GM12878 (cell line): Measurements from ENCODE around the gene PRDM2. TPM values are rescaled to one million over a fixed set of nuclear protein-coding genes. Genes with fewer than 3 reads are reported as not detected.
A peak's percentile ranks its signal among the peaks of the same experiment; 100 is the strongest.

Experiments
- ATAC-seq: fragments of 200-7000 bp; cut with Tn5 transposase; 3 replicates; pipeline ENCODE4 v1.9.1; 2020; ENCODE audit warnings: mild to moderate bottlenecking, moderate library complexity
- BruUV-seq: library from RNA; stranded (reverse); fragments of 400-500 nt; replicated peaks from 2 replicates; lab custom pipeline; 2021; lab: Mats Ljungman, UMichigan
- CTCF ChIA-PET: fragments of 300-600 bp; sonication (Branson Sonifier 250); formaldehyde crosslinking; extraction: SDS; loops from one replicate; lab custom pipeline; 2021; ENCODE audit warnings: inconsistent platforms; lab: Yijun Ruan, JAX
- POLR2A ChIA-PET: fragments of 350-600 bp; formaldehyde crosslinking; extraction: SDS; loops from one replicate; lab custom pipeline; 2021; ENCODE audit warnings: inconsistent platforms; lab: Charles Lee
- RAD21 ChIA-PET: fragments of 300-600 bp; sonication (Branson Sonifier 250); formaldehyde crosslinking; loops from one replicate; lab custom pipeline; 2023; ENCODE audit warnings: antibody characterized with exemption; ENCODE audit not compliant: unreplicated experiment; lab: Charles Lee
- SMC1A ChIA-PET: fragments of 300-600 bp; sonication (Branson Sonifier 250); formaldehyde crosslinking; loops from one replicate; lab custom pipeline; 2023; ENCODE audit not compliant: unreplicated experiment, uncharacterized antibody; lab: Charles Lee
- DNase-seq: peaks from one replicate; pipeline ENCODE4 v3.0.0-alpha.2; 2011; ENCODE audit warnings: low read depth, low spot score
- FAIRE-seq: peaks from 3 replicates; lab custom pipeline; 2011; peaks lifted over from hg19 to GRCh38; lab: Jason Lieb, UNC
- H2AFZ ChIP-seq: 2 replicates; pipeline ENCODE4 v1.6.0; 2011; ENCODE audit warnings: low read depth, low read length, control low read depth; ENCODE audit not compliant: control insufficient read depth
- H3K27ac ChIP-seq: 2 replicates; pipeline ENCODE4 v1.5.1; 2011; ENCODE audit warnings: control low read depth; ENCODE audit not compliant: control insufficient read depth, insufficient read depth
- H3K27me3 ChIP-seq, 2 experiments: replicated peaks in 1 of 2; 2 replicates each; pipeline versions ENCODE4 v1.6.0 to v1.6.1; 2011; ENCODE audit warnings: low read length in 1 of 2; ENCODE audit not compliant: control insufficient read depth in 2 of 2, insufficient read depth in 2 of 2
- H3K36me3 ChIP-seq, 2 experiments: 2 replicates each; pipeline ENCODE4 v1.5.1; 2011; ENCODE audit warnings: low read length in 1 of 2; ENCODE audit not compliant: control insufficient read depth in 2 of 2, insufficient read depth in 2 of 2
- H3K4me1 ChIP-seq: 2 replicates; pipeline ENCODE4 v1.6.1; 2011; ENCODE audit warnings: mild to moderate bottlenecking, low read length, moderate library complexity, mixed read lengths; ENCODE audit not compliant: control insufficient read depth, insufficient read depth
- H3K4me2 ChIP-seq: 2 replicates; pipeline ENCODE4 v1.6.0; 2011; ENCODE audit warnings: control low read depth; ENCODE audit not compliant: control insufficient read depth, insufficient read depth
- H3K4me3 ChIP-seq: fragments of 200-600 bp; sonication (generic); 2 replicates; pipeline ENCODE4 v1.5.1; 2016
- H3K79me2 ChIP-seq: 2 replicates; pipeline ENCODE4 v1.6.0; 2011; ENCODE audit warnings: low read length; ENCODE audit not compliant: control insufficient read depth, insufficient read depth
- H3K9ac ChIP-seq: 2 replicates; pipeline ENCODE4 v1.8.0; 2011; ENCODE audit warnings: low read length, control low read depth, mixed read lengths; ENCODE audit not compliant: control insufficient read depth, insufficient read depth
- H3K9me3 ChIP-seq: replicated peaks from 3 replicates; pipeline ENCODE4 v1.5.1; 2011; ENCODE audit warnings: mild to moderate bottlenecking, low read length; ENCODE audit not compliant: control insufficient read depth, insufficient read depth
- H4K20me1 ChIP-seq: 2 replicates; pipeline ENCODE4 v1.6.0; 2011; ENCODE audit not compliant: control insufficient read depth, insufficient read depth
- BHLHE40 ChIP-seq, 2 experiments: fragments of 450-650 bp in 1 of 2; IDR thresholded peaks; 2 replicates each; pipeline ENCODE4 v1.6.1; 2011 to 2017; ENCODE audit warnings: low read depth in 2 of 2, borderline replicate concordance in 1 of 2, improper control_type of control experiment in 1 of 2, low read length in 1 of 2, mild to moderate bottlenecking in 1 of 2
- CBX5 ChIP-seq: sonication (generic); IDR thresholded peaks from 2 replicates; pipeline ENCODE4 v1.6.1; 2016; ENCODE audit warnings: low read depth, moderate library complexity, mild to moderate bottlenecking, inconsistent platforms
- POU2F2 ChIP-seq: IDR thresholded peaks from 3 replicates; pipeline ENCODE4 v1.6.1; 2011; ENCODE audit warnings: low read depth, mild to moderate bottlenecking, low read length, borderline replicate concordance
- TARDBP ChIP-seq: IDR thresholded peaks from 2 replicates; pipeline ENCODE4 v1.6.1; 2016; ENCODE audit warnings: borderline replicate concordance
- WGBS: methylation state at CpG from one replicate; pipeline ENCODE4 v1.1.6; 2016; ENCODE audit warnings: low lambda C conversion rate; ENCODE audit not compliant: insufficient replicate concordance, insufficient coverage; ENCODE audit errors: missing lambda C conversion rate; 5-methylcytosine and 5-hydroxymethylcytosine counted together
- in situ Hi-C: fragments of 300-500 bp; cut with MboI; formaldehyde crosslinking; loops from 9 replicates; pipeline ENCODE4 v1.14.3; 2018; ENCODE audit warnings: mixed read lengths
- intact Hi-C: fragments of 100-400 bp; cut with micrococcal nuclease; formaldehyde crosslinking; loops from one replicate; pipeline ENCODE4 v1.14.2; 2022; ENCODE audit not compliant: unreplicated experiment
- polyA plus RNA-seq, 11 experiments: library from polyadenylated mRNA; depleted of rRNA in 4 of 11; unstranded in 6 of 11; stranded (reverse) in 5 of 11; fragments of >200 nt; fragmentation: Nextera tagmentation in 4 of 11; fragmentation: Illumina TruSeq in 1 of 11; extraction: Ambion mirVana in 4 of 11; extraction: Trizol in 1 of 11; gene quantifications; 1 replicate in 1 of 11; 2 replicates in 10 of 11; pipeline versions ENCODE4 v1.2.1 to v1.2.3, GENCODE V29; 2011 to 2016; ENCODE audit warnings: inconsistent platforms in 2 of 11, missing spikeins in 2 of 11, low read depth in 1 of 11
- total RNA-seq, 4 experiments: library from RNA; depleted of rRNA in 3 of 4; stranded (reverse); fragments of >200 nt in 3 of 4; fragmentation: Illumina TruSeq in 1 of 4; extraction: Trizol in 1 of 4; gene quantifications; 2 replicates each; pipeline versions ENCODE4 v1.2.1 to v1.2.3, GENCODE V29; 2013 to 2021
- TF ChIP-seq, protein P1 (sequence below): IDR thresholded peaks from 2 replicates; pipeline ENCODE4 v1.6.1; 2011; ENCODE audit warnings: low read depth, low read length, improper control_type of control experiment, borderline replicate concordance

PRDM2 gene
- total and polyA plus RNA-seq, 10 of the 15 experiments (the other 5 are each of a cell fraction or from before 2014, with no cell fraction given): 8.4 to 45.1 (median 23.5) TPM

DNA sequence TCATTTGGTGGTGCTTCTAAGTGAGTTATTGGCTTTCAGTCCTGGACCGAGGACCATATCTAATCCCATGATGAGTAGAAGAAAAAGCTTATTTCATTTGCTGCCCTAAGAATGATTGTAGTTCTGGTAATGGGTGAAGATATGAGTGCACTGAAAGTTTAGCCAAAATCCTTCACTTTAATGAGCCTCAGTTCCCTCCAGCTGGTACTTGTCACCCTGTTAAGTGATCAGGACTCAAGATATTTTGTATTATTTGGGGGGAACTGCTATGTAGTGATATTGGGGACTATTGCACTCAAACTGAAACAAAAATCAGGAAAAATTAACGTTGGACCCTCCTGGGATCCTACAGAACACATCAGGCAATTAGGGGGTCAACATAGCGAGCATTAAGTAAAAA, 165.9 kb downstream of the PRDM2 start (continued):
- TF ChIP-seq TARDBP (no peak), CBX5 (no peak)

- in situ Hi-C loops: no loop called here
- SMC1A ChIA-PET: no interaction called here
- POLR2A ChIA-PET: no interaction called here
- H3K79me2 ChIP-seq: no peaks in the 10 kb centered on the region
- intact Hi-C loops: no loop called here
- H3K9me3 ChIP-seq: no peaks in the 10 kb centered on the region; the same call in 2 of the 3 replicates
- no peaks in the 10 kb centered on the region for H3K4me1 ChIP-seq
- H3K27ac ChIP-seq: no peak overlapping the region
- CTCF ChIA-PET: no interaction called here
- no peak; the same call in 2 of the 3 replicates for ATAC-seq
- no peaks in the 10 kb centered on the region for H4K20me1 ChIP-seq
- 7% methylated on average over 7 of the region's 7 CpGs for WGBS
- peak; percentile 15; the same call in 1 of the 3 replicates for TF ChIP-seq POU2F2
- TF ChIP-seq, protein P1, sequence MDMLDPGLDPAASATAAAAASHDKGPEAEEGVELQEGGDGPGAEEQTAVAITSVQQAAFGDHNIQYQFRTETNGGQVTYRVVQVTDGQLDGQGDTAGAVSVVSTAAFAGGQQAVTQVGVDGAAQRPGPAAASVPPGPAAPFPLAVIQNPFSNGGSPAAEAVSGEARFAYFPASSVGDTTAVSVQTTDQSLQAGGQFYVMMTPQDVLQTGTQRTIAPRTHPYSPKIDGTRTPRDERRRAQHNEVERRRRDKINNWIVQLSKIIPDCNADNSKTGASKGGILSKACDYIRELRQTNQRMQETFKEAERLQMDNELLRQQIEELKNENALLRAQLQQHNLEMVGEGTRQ: no peak
- 0 out of 4 replicates have a peak, but pooled peaks of 1 of the 2 experiments have one; percentile 21 for TF ChIP-seq BHLHE40 (IDR thresholded peaks at IDR 0.05; ENCODE audit: borderline replicate concordance in 1 of 2, low read depth in 2 of 2, low read length in 1 of 2)
- TF ChIP-seq, all 136 proteins: peak for 2
- no peaks in the 10 kb centered on the region for H3K27me3 ChIP-seq
- RAD21 ChIA-PET: no interaction called here
- FAIRE-seq (no peak), DNase-seq (no peak)
- BruUV-seq: no TSS peak
- no peak overlapping the region for H3K4me2 ChIP-seq
- H3K9ac ChIP-seq: no peak overlapping the region
- H2AFZ ChIP-seq: no peak overlapping the region
- no peak overlapping the region for H3K4me3 ChIP-seq
- H3K36me3 ChIP-seq: no peaks in the 10 kb centered on the region
Measured at GRCh38 chr1:13867603-13868002, 167.6 kb downstream of the PRDM2 start.
